ENCODE measurements around the gene CSNK2B. TPM values are rescaled to one million over a fixed set of nuclear protein-coding genes. Genes with fewer than 3 reads are reported as not detected.

Gene CSNK2B
- polyA plus RNA-seq, 3 donors: 232 to 252 (median 246) TPM

Other genes with a start within 250 kb of the CSNK2B start
- 1 to 10 TPM; 1.4 to 1.8 (median 1.5) TPM for gene MICB, start 167.9 kb upstream of the CSNK2B start, polyA plus RNA-seq (ENCODE audit: insufficient read length in 3 of 3)
- gene MCCD1, start 137.1 kb upstream of the CSNK2B start, polyA plus RNA-seq (ENCODE audit: insufficient read length in 3 of 3): 10 to 100 TPM; 13.5 to 19.2 (median 17.9) TPM
- gene DDX39B, start 124.1 kb upstream of the CSNK2B start, polyA plus RNA-seq (ENCODE audit: insufficient read length in 3 of 3): 100 to 1,000 TPM; 573 to 689 (median 586) TPM
- 10 to 100 TPM in 2 of 3 donors, 1 to 10 TPM in 1; 5.9 to 11.5 (median 11.0) TPM for gene ATP6V1G2, start 119.5 kb upstream of the CSNK2B start, polyA plus RNA-seq (ENCODE audit: insufficient read length in 3 of 3)
- gene NFKBIL1, start 118.5 kb upstream of the CSNK2B start, polyA plus RNA-seq (ENCODE audit: insufficient read length in 3 of 3): 10 to 100 TPM; 17.0 to 28.4 (median 27.7) TPM
- under 1 TPM; 0.26 to 0.43 (median 0.33) TPM for gene LTA, start 93.8 kb upstream of the CSNK2B start, polyA plus RNA-seq (ENCODE audit: insufficient read length in 3 of 3)
- gene TNF, start 90.5 kb upstream of the CSNK2B start, polyA plus RNA-seq (ENCODE audit: insufficient read length in 3 of 3): under 1 TPM; 0.18 to 0.40 (median 0.24) TPM
- 1 to 10 TPM in 2 of 3 donors, under 1 TPM in 1; 0.53 to 2.3 (median 2.2) TPM for gene LTB, start 83.7 kb upstream of the CSNK2B start, polyA plus RNA-seq (ENCODE audit: insufficient read length in 3 of 3)
- gene LST1, start 79.8 kb upstream of the CSNK2B start, polyA plus RNA-seq (ENCODE audit: insufficient read length in 3 of 3): 1 to 10 TPM; 4.4 to 6.5 (median 6.3) TPM
- under 1 TPM in 2 of 3 donors, not detected in 1; 0.19 TPM for gene NCR3, start 73.1 kb upstream of the CSNK2B start, polyA plus RNA-seq (ENCODE audit: insufficient read length in 3 of 3)
- gene AIF1, start 50.8 kb upstream of the CSNK2B start, polyA plus RNA-seq (ENCODE audit: insufficient read length in 3 of 3): 10 to 100 TPM; 63.3 to 80.6 (median 78.2) TPM
- gene PRRC2A, start 45.4 kb upstream of the CSNK2B start, polyA plus RNA-seq (ENCODE audit: insufficient read length in 3 of 3): 100 to 1,000 TPM; 161 to 211 (median 207) TPM
- 100 to 1,000 TPM; 243 to 263 (median 257) TPM for gene BAG6, start 13.4 kb upstream of the CSNK2B start, polyA plus RNA-seq (ENCODE audit: insufficient read length in 3 of 3)
- gene APOM, start 10.2 kb upstream of the CSNK2B start, polyA plus RNA-seq (ENCODE audit: insufficient read length in 3 of 3): 100 to 1,000 TPM; 105 to 114 (median 110) TPM
- 10 to 100 TPM; 17.3 to 22.9 (median 18.4) TPM for gene C6orf47, start 5.3 kb upstream of the CSNK2B start, polyA plus RNA-seq (ENCODE audit: insufficient read length in 3 of 3)
- gene GPANK1, start 1.1 kb upstream of the CSNK2B start, polyA plus RNA-seq (ENCODE audit: insufficient read length in 3 of 3): 10 to 100 TPM; 28.1 to 33.1 (median 29.9) TPM
- gene LY6G5B, start 3.9 kb downstream of the CSNK2B start, polyA plus RNA-seq (ENCODE audit: insufficient read length in 3 of 3): 10 to 100 TPM; 22.8 to 30.6 (median 25.3) TPM
- gene LY6G5C, start 15.0 kb downstream of the CSNK2B start, polyA plus RNA-seq (ENCODE audit: insufficient read length in 3 of 3): 1 to 10 TPM; 2.4 to 3.5 (median 3.4) TPM
- 10 to 100 TPM; 52.4 to 70.9 (median 61.6) TPM for gene ABHD16A, start 37.2 kb downstream of the CSNK2B start, polyA plus RNA-seq (ENCODE audit: insufficient read length in 3 of 3)
- 1 to 10 TPM in 1 of 3 donors, under 1 TPM in 2; 0.44 to 1.2 (median 0.73) TPM for gene LY6G6F, start 40.8 kb downstream of the CSNK2B start, polyA plus RNA-seq (ENCODE audit: insufficient read length in 3 of 3)
- gene LY6G6D, start 49.3 kb downstream of the CSNK2B start, polyA plus RNA-seq (ENCODE audit: insufficient read length in 3 of 3): under 1 TPM in 1 of 3 donors, not detected in 2; 0.20 TPM
- under 1 TPM in 2 of 3 donors, not detected in 1; 0.26 to 0.41 TPM for gene LY6G6C, start 55.7 kb downstream of the CSNK2B start, polyA plus RNA-seq (ENCODE audit: insufficient read length in 3 of 3)
- 1 to 10 TPM; 1.6 TPM for gene MPIG6B, start 57.3 kb downstream of the CSNK2B start, polyA plus RNA-seq (ENCODE audit: insufficient read length in 3 of 3)
- 100 to 1,000 TPM; 152 to 237 (median 188) TPM for gene DDAH2, start 63.2 kb downstream of the CSNK2B start, polyA plus RNA-seq (ENCODE audit: insufficient read length in 3 of 3)
- gene CLIC1, start 70.5 kb downstream of the CSNK2B start, polyA plus RNA-seq (ENCODE audit: insufficient read length in 3 of 3): 100 to 1,000 TPM; 268 to 296 (median 292) TPM
- 10 to 100 TPM; 21.4 to 59.0 (median 22.1) TPM for gene MSH5, start 73.9 kb downstream of the CSNK2B start, polyA plus RNA-seq (ENCODE audit: insufficient read length in 3 of 3)
- gene SAPCD1, start 96.6 kb downstream of the CSNK2B start, polyA plus RNA-seq (ENCODE audit: insufficient read length in 3 of 3): 10 to 100 TPM in 2 of 3 donors, 1 to 10 TPM in 1; 6.8 to 17.2 (median 10.0) TPM
- gene VWA7, start 111.2 kb downstream of the CSNK2B start, polyA plus RNA-seq (ENCODE audit: insufficient read length in 3 of 3): 10 to 100 TPM in 1 of 3 donors, 1 to 10 TPM in 2; 7.3 to 13.9 (median 8.5) TPM
- gene VARS1, start 129.7 kb downstream of the CSNK2B start, polyA plus RNA-seq (ENCODE audit: insufficient read length in 3 of 3): 10 to 100 TPM; 58.7 to 72.2 (median 61.2) TPM
- gene LSM2, start 140.9 kb downstream of the CSNK2B start, polyA plus RNA-seq (ENCODE audit: insufficient read length in 3 of 3): 10 to 100 TPM; 72.1 to 90.4 (median 82.4) TPM
- 1 to 10 TPM; 3.3 to 5.0 (median 4.0) TPM for gene HSPA1L, start 149.2 kb downstream of the CSNK2B start, polyA plus RNA-seq (ENCODE audit: insufficient read length in 3 of 3)
- gene HSPA1A, start 149.5 kb downstream of the CSNK2B start, polyA plus RNA-seq (ENCODE audit: insufficient read length in 3 of 3): 100 to 1,000 TPM in 2 of 3 donors, 10 to 100 TPM in 1; 84.4 to 121 (median 116) TPM
- 100 to 1,000 TPM; 119 to 167 (median 142) TPM for gene HSPA1B, start 161.7 kb downstream of the CSNK2B start, polyA plus RNA-seq (ENCODE audit: insufficient read length in 3 of 3)
- gene NEU1, start 196.7 kb downstream of the CSNK2B start, polyA plus RNA-seq (ENCODE audit: insufficient read length in 3 of 3): 10 to 100 TPM; 74.6 to 79.3 (median 78.1) TPM
- gene SLC44A4, start 212.9 kb downstream of the CSNK2B start, polyA plus RNA-seq (ENCODE audit: insufficient read length in 3 of 3): 10 to 100 TPM; 40.7 to 82.8 (median 51.9) TPM
- 10 to 100 TPM; 74.6 to 98.4 (median 83.9) TPM for gene EHMT2, start 231.6 kb downstream of the CSNK2B start, polyA plus RNA-seq (ENCODE audit: insufficient read length in 3 of 3)
- 10 to 100 TPM; 23.4 to 35.5 (median 23.6) TPM for gene ZBTB12, start 236.0 kb downstream of the CSNK2B start, polyA plus RNA-seq (ENCODE audit: insufficient read length in 3 of 3)

Measured in renal cortex interstitium (tissue), 3 donors.